GM18868 (cell line): ENCODE measurements around the gene EIF6.

ENCODE experiments used
- ATAC-seq: cut with Tn5 transposase; IDR thresholded peaks from one replicate; pipeline ENCODE4 v1.9.1; 2021; ENCODE audit warnings: mild to moderate bottlenecking, moderate library complexity; ENCODE audit not compliant: unreplicated experiment

The EIF6 gene

DNA sequence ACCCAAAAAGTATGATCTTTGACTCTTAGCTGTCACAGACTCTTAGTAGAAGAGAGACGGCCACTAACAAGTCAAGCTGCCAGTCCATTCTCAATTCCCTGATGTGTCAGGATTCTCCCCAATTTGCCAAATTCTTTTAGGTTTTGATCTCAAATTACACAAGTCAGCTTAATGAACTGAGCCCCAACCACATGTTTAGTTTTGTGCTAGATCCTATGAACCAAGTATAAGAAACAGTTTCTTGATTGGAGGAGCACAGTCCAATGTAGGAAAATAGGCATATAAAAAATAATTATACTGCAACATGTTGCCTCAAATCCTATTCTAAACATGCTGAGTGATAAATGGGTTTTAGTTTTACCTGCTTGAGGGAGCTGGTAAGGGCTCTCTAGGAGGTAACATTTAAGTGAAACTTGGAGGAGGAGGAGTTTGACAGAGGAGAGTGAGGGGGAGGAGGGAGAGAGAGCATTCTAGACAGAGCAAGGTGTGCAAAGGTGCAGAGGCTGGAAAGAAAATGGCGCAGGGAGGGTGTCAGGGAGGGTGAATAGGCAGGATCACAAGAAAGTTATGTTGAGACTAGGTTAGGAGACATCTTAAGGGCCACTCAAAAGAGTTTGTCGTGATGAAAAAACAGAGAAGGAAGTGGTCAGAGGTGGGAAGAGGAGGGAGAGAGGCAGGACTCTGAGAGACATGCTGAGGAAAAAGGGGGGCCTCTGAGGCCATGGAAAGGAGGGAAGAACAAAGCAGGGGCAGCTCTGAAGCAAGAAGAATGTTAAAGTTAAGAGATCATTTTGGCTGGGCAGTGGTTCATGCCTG is 30.5 kb upstream of the EIF6 start:
- no peak for ATAC-seq

DNA sequence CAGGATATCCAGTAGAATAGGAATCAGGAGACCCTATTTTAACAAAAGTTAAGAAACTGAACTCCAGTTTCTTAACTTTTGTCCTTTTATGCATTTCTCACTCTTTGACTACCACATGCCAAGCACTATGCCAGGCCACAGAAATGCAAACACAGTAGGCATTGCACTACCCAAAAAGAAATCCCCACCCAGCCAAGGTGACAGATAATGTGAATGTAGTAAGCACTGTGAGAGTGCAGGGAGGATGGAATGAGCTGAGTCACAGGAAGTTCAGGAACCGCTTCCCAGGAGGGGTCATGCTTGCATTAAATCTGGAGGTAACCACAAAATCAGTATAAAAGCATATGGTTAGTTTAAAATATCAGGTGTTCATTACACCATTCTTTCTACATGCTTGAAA is 27.7 kb upstream of the EIF6 start:
- ATAC-seq = no peak

DNA sequence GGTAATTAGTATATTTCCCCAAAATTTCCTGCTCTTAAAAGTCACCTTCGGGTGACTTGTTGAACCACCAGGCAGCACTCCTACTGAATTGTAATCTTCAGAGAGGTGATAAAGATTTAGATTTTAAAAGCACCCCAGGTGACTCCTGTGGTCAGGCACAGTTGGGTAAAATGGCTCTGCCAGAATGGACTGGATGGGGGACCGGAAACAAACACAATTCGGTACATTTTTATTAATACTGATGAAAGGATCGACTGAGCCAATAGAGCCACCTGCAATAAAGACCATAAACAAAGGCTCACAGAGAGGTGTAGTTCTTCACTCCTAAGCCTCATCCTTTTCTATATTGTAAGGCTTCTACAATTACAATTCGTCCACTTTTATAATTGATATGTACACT is 27.2 kb upstream of the EIF6 start:
- no peak for ATAC-seq

DNA sequence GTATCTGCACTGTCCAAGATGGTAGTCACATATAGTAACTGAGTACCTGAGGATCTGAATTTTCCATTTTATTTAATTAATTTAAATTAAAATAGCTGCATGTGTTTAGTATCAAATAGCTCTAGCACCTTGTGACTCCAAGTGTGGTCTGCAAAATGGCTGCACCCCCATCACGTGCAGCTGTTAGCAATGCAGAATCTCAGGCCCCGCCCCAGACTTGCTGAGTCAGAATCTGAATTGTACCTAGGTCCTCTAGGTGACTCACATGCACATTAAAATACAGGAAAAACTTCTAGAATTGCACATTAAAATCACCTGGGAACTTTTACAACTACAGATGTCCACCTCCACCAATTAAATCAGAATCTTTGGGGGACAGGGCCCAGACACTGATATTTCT is 26.8 kb upstream of the EIF6 start:
- ATAC-seq = no peak

DNA sequence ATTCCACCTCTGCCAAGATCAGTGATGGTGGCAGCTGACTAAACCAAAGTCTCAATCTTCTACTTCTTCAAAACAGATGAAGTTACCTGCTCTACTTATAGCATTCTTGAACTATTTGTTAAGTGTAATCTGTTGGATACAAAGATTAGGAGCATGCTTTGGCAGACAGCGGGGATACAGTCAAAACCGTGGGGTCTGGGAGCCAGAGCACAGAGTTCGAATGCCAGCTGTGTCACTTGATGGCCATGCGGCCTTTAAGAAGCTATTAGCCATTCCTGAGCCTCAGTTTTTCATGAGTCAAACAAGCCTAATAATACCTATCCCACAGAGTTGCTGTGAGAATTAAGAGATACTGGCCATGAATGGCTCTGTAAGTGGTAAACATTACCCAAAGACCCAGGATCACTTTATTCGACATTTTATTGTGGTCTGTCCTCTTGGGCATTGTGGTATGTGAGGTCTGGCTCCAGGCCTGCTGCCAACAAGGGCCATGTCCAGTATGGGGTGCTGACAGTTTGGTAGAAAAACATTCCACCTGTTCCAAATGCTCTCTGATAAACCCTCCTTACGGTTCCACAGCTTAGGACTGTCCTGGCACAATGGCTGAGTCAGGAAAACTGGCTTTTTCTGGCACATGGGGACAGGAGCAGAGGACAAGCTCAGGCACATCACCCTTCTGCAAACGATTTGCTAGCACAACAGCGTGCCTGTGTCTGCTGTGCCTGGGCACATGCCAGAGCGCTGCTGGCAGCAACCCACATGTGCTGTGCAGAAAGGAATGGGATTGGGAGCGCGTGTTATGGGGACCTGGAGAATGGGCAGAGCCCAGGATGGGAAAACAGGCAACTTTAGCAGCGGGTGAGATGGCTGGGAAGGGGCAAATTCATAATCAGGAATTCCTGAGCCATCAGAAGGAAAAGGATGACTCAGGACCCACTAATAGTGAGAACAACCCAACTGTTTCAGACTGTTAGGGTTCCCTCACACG is 23.4 kb upstream of the EIF6 start:
- ATAC-seq = no peak

DNA sequence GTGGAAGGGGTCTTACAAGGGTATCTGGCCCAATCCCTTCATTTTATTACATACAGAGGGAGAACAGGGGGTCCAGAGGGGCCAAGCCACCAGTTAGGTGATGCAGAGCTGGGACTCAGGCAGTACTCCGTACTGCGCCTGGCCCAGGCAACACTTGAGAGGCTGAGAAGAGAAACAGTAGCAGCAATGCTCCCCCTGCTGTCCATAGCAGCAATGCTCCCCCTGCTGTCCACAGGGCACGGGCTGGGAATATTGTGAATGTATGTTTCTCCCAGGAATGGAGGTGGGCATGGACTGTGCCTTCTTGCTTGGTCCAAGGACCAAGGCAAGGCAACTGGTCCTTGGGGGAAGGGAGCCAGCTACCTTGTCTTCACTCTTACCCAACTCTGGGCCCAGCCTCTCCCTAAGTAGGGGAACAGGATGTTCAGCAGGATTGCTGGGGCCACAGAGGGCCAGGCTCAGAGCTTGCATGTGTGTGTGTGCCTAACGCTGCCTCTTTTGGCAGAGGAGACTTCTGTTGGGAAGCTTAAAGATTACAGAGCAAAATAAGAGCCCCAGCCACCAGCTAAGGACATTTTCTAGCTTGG is 22.5 kb upstream of the EIF6 start:
- ATAC-seq = no peak

DNA sequence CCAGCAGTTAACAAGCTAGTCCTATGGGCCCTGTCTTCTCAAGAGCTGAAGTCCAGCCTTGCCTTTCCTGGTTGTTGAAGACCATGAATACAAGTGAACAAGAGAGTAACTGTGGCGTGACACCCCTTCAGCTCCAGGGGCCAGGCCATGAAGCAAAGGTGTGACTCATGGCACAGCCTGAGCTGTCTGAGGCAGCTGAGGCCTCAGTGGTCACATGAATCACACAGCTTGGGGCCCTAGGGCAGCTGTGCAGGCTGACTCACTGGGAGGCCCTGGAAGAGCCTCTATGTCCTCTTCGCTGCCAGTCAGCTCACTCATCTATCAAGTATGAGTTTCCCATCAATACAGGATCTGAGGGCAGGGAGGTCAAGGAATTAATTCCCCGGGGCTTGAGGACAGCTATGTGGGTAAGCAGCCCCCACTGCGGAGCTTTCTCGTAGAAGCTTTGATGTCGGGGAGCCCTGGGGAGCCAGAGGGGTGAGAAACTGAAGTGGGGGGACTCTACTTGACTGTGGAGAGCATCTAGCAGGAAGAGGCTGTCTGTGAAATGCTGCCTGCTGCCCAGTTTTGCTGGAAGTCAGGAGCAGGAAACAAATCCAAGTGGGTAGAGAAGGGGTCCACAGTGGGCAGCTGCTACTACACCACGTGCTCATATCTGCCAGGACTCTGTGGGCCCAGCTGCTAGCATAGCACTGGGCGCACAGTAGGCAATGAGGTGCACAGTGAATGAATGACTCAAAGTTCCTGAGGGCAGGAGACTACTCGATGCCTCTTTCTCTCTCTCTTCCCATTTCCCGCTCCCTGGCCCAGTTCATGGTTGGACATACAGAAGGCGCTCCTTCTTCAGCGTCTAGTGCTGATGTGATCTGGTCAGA is 21.3 kb upstream of the EIF6 start:
- no peak for ATAC-seq

DNA sequence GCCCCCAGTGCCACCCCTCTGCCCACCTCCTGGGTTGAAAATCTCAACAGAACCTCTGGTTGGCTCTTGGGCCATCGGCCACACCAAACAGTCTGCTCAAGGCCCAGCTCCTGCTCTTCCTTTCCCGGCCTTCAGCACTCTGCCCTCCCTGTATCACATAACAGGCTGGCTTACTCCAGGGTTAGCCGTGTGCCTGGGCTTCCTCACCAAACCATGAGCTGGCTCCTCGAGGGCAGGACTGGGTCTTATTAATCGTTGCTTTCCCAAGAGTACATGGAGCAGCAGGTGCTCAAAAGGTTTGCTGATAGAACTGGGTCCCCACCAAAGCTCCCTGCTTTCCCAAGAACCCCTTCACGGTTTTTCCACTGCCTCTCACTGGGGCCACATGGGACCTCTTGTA is 20.4 kb upstream of the EIF6 start:
- ATAC-seq = no peak

DNA sequence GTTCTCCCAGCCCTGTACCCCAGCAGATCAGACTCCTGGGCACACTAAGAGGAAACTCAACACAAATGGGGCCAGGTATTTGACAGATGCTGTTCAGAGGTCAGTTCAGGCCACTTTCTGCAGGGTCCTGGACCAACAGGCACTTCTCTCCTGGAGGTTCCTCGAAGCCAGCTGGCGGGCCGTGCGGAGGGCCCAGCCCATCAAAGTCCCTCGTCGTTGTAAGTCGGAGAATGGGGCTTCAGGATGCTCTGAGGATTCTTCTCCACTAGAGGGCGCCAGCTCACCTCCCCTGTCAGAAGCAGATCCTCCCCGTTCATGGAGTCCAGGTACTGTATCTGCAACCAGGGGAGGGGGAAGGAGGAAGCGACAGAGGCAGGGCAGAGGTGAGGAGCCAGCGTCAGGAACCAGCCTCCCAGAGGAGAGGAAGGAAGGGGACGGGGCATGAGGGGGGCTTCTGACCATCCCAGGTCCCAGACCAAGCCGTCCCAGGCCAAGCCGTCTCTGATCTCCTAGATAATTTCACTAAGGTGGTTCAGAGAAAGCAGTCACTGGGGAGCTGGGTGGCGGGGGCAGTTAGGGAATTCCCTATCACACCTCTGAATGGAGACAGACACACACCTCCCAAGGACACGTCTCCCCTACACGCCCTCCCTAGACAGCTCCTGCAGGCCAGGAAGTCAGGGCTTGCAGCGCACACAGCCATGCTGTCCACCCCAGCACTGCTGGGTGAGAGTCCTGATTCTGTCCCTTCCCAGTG is 19.3 kb upstream of the EIF6 start:
- ATAC-seq = no peak

DNA sequence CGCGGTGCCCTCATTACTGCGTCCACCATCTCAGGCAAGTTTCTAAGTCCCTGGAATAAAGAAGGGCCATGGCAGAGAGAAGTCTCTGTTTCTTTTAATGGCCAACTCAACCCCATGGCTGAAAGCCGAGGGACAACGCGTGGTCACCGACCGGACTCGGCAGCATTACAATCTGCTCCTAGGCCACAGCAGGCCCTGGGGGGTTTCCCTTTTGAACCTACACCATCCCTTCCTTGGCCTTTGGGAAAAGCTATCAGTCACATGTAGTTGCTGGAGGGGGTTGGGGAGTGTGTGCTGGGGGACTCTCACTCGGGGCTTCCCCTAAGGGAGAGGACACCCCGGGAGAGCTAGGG is 18.8 kb upstream of the EIF6 start:
- ATAC-seq = no peak

DNA sequence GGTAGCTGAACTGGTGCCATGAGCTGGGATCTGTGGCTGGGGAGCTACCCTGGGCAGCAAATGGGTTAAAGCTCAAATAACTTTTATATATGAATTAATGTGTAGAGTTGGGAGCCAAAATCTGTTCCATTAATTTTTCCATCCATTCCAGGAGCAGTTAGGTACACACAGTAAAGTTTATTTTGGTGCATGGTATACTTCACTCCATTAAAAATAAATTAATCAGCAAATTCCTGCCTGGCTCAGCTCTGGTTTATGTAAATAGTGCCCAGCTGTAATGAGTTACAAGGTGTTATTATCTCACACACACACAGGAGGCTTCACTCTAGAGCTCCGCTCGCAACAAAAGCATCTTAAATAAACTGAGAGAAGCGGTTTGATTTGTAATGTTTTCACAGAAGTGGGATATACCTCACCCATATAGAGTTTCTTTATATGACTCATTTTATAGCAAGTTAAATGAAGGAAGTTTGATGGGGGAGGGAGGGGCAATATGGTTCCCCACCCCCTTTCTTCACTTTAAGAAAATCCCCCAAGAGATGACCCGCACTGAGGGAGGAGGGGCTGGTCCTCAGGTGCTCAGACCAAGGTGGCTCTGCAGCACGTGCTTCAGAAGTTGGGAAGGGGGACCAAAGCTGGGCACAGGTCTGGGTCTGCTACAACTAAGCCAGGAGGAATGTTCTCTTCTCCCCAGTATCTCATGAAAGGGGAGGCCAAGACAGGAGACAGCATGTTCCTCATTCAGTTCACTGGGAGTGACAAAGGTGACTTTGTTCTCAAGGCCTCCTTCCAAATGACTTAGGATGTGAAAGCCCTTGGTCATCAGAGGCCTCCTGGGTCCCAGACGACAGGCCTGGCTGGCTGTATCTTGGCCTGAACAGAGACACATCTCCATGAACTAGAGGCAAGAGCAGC is 18.1 kb upstream of the EIF6 start:
- ATAC-seq = no peak

DNA sequence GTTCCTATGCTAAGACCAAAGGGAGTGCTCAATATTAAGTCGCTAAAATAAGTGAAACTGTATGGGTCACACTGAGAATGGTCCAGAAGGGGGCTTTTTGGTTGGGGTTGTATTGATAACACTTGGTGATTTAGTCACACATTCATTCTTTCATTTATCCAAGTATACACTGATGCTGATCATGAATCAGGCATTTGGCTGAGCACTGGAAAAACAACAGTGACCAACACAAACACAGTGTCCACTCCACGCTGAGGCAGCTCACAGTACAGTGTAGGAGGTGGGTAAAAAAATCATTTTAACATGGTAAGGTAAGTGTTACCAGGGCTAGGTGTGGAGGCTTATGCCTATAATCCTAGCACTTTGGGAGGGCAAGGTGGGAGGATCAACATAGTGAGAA is 16.9 kb upstream of the EIF6 start:
- ATAC-seq = no peak

DNA sequence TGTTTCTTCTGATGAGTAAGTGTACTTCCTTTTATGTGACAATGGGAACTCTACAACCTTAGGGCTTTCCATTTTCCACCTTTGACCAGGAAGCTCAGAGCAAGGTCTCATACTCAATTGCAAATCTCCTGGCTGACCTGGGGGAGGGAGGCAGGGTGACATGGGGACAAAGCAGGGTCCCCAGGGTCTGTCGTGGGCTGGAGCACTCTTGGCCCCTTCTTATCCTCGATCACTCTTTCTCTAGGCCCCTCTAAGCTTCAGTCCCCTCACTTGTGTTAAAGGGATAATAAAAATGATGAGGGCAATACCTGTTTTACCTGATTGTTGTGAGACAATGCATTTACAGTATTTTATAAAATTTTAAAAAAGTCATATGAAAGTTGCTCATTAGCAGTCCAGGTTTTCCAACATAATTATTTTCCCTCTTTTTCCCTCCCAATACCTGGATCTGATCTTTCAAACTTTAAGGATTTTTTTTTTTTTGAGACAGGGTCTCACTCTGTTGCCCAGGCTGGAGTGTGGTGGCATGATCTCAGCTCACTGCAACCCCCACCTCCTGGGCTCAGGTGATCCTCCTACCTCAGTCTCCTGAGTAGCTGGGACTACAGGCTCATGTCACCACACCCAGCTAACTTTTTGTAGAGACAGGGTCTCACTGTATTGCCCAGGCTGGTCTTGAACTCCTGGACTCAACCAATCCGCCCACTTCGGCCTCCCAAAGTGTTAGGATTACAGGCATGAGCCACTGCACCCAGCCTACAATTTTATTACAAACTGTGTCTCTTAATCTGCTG is 16.1 kb upstream of the EIF6 start:
- ATAC-seq = no peak

DNA sequence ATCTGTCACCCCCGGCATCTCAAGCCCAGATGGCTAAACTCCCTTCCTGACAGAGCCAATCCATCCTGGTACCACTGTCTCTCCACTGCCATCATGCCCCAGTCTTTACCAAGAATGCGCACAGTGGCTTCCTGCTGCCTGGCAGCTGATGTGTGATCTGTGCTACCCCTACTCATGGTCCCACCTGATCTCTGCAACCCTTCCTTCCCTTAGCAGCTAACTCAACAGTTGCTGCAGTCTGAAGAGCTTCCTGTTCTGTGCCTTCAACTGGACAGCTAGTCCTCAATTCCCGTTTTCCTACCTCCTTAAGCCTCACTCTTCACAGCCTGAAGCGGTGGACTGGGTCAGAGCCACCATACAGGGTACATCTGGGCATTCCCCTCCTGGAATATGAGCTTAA is 15.2 kb upstream of the EIF6 start:
- no peak for ATAC-seq

DNA sequence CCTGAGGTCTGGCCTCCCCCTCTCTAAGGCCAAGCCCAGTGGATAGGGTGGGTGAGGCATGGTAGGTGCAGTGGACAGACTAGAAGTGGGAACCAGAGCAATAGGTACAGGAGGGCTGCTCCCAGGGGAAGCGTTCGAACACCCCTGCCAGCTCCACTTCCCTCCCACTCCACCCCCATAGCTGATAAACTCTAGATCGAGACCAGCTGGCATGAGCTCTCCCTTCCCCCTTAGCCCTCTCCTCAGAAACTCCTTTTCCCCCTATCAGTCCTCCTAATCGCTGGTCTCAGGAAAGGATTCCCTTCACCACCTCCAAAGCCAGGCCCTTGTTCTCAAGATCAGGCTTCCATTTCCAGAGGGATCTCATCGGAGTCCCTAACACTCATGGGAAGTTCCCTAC is 13.7 kb upstream of the EIF6 start:
- ATAC-seq = no peak

DNA sequence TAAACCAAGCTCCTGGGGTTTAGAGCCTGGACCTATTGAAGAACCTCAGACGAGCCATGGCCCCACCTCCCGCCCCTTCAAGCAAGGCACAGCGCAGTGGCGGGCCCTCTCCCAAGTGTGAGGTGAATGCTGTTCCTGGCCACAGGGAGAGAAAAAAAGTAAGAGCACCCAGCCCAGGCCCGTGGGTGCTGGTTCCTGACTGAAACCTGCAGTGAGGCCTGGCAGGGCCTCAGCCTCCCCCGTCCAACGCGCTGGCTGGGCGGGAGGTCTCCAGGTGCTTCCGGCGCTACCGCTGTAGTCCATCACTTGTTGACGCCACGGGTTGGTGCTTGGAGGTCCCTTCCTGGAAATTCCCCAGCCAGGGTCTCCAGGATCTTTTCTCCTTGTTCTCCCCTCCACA is 13.2 kb upstream of the EIF6 start:
- no peak for ATAC-seq

DNA sequence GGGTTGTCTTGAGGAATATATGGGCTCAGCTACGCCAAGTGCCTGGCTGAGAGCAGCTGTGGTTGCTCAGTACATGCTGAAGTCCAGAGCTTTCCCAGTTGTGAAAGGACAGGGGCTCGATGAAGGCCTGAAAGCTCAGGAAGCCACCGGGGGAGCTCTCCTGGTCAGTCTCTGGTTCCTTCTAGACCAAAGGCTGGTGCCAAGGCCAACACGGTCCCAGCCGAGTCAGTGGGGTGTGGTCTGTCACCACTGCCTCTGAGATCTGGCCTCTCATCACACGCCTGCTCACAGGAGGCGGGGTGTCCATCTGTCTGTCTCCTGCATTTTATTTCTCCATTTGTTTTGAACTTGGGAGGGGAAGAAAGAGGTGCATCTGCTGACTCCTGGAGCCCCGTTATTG is 12.6 kb upstream of the EIF6 start:
- no peak for ATAC-seq

DNA sequence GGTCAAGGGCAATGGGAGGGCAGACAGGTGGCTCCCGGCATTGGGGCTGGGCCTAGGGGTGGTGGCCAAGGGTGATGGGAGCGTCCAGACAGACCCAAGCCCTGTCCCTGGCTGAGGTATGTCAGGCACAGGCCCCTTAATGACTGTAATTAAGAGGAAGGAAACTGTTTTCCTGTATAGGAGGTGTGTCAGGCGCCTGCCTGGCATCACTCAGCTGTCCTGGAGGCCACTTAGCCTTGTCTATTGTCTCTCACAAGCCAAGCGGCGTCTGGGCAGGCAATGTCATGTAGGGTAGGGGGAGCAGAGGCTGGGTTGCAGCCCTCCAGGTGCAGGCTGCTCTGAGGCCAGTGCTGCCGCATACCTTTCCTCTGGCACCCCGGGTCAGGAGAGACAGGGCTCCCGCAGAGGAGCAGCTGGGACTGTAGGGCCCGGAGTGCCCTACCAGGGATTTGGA is 11.6 kb upstream of the EIF6 start:
- ATAC-seq = no peak
